Smooth muscle cell (in vitro differentiated cells): ENCODE measurements around the gene CMC1. TPM values are rescaled to one million over a fixed set of nuclear protein-coding genes. Genes with fewer than 3 reads are reported as not detected.

Source experiments
- DNase-seq: peaks from one replicate; lab custom pipeline; 2025; ENCODE audit not compliant: unreplicated experiment; lab: John Stamatoyannopoulos, UW
- H2AFZ ChIP-seq: fragments of 200-600 bp; sonication (generic); 2 replicates; pipeline ENCODE4 v1.6.0; 2016; ENCODE audit warnings: antibody characterized with exemption, low read depth, mild to moderate bottlenecking
- H3F3A ChIP-seq: fragments of 200-600 bp; sonication (generic); 2 replicates; pipeline ENCODE4 v1.6.0; 2017; ENCODE audit warnings: antibody characterized with exemption, low read depth
- H3K27ac ChIP-seq: fragments of 200-600 bp; sonication (generic); 2 replicates; pipeline ENCODE4 v1.5.1; 2016; ENCODE audit warnings: low read depth, mild to moderate bottlenecking
- H3K27me3 ChIP-seq: fragments of 200-600 bp; sonication (generic); 2 replicates; pipeline ENCODE4 v1.6.1; 2016; ENCODE audit warnings: low read depth, mild to moderate bottlenecking
- H3K36me3 ChIP-seq: fragments of 200-600 bp; sonication (generic); 2 replicates; pipeline ENCODE4 v1.5.1; 2016; ENCODE audit warnings: low read depth
- H3K4me1 ChIP-seq: fragments of 200-600 bp; sonication (generic); 2 replicates; pipeline ENCODE4 v1.5.1; 2016; ENCODE audit warnings: low read depth
- H3K4me2 ChIP-seq: fragments of 200-600 bp; sonication (generic); 2 replicates; pipeline ENCODE4 v1.6.0; 2016; ENCODE audit warnings: mild to moderate bottlenecking
- H3K4me3 ChIP-seq: fragments of 200-600 bp; sonication (generic); 2 replicates; pipeline ENCODE4 v1.5.1; 2016; ENCODE audit warnings: mild to moderate bottlenecking
- H3K79me2 ChIP-seq: fragments of 200-600 bp; sonication (generic); 2 replicates; pipeline ENCODE4 v1.6.0; 2016; ENCODE audit warnings: low read depth, mild to moderate bottlenecking
- H3K9ac ChIP-seq: fragments of 200-600 bp; sonication (generic); 2 replicates; pipeline ENCODE4 v1.6.0; 2016; ENCODE audit warnings: low read depth
- H3K9me3 ChIP-seq: fragments of 200-600 bp; sonication (generic); replicated peaks from 2 replicates; pipeline ENCODE4 v1.5.1; 2016; ENCODE audit warnings: low read depth
- H4K20me1 ChIP-seq: fragments of 200-600 bp; sonication (generic); 2 replicates; pipeline ENCODE4 v1.6.0; 2016; ENCODE audit warnings: low read depth
- WGBS: methylation state at CpG from one replicate; pipeline ENCODE4 v1.1.7; 2016; ENCODE audit warnings: low lambda C conversion rate; 5-methylcytosine and 5-hydroxymethylcytosine counted together
- polyA plus RNA-seq: library from polyadenylated mRNA; unstranded; fragments of >200 nt; fragmentation: Nextera tagmentation; extraction: Ambion mirVana; gene quantifications from 2 replicates; pipeline ENCODE4 v1.2.1, GENCODE V29; 2016
- total RNA-seq: library from RNA; depleted of rRNA; stranded (reverse); fragments of >200 nt; gene quantifications from 2 replicates; pipeline ENCODE4 v1.2.3, GENCODE V29; 2014
- TF ChIP-seq, protein P1 (sequence below): fragments of 200-600 bp; sonication (generic); IDR thresholded peaks from 2 replicates; pipeline ENCODE4 v1.5.1; 2017; ENCODE audit warnings: borderline replicate concordance, mild to moderate bottlenecking, antibody characterized with exemption; ENCODE audit not compliant: insufficient read depth, poor library complexity, severe bottlenecking

Gene CMC1
- total and polyA plus RNA-seq, 2 experiments from 2014 or later: 23.0 to 41.4 TPM

GRCh38 chr3:28335246-28335645 lies 93.8 kb downstream of the CMC1 start:
- H3K79me2 ChIP-seq: peaks cover under 1% of the 10 kb centered on the region
- no peaks in the 10 kb centered on the region for H3K4me1 ChIP-seq
- DNase-seq: no peak
- no peaks in the 10 kb centered on the region for H3F3A ChIP-seq
- H2AFZ ChIP-seq: no peak overlapping the region
- H3K9me3 ChIP-seq: no peaks in the 10 kb centered on the region
- H3K4me3 ChIP-seq: no peak overlapping the region
- TF ChIP-seq, protein P1, sequence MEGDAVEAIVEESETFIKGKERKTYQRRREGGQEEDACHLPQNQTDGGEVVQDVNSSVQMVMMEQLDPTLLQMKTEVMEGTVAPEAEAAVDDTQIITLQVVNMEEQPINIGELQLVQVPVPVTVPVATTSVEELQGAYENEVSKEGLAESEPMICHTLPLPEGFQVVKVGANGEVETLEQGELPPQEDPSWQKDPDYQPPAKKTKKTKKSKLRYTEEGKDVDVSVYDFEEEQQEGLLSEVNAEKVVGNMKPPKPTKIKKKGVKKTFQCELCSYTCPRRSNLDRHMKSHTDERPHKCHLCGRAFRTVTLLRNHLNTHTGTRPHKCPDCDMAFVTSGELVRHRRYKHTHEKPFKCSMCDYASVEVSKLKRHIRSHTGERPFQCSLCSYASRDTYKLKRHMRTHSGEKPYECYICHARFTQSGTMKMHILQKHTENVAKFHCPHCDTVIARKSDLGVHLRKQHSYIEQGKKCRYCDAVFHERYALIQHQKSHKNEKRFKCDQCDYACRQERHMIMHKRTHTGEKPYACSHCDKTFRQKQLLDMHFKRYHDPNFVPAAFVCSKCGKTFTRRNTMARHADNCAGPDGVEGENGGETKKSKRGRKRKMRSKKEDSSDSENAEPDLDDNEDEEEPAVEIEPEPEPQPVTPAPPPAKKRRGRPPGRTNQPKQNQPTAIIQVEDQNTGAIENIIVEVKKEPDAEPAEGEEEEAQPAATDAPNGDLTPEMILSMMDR: no peak
- no peak overlapping the region for H3K27ac ChIP-seq
- no peaks in the 10 kb centered on the region for H3K27me3 ChIP-seq
- no peak overlapping the region for H3K9ac ChIP-seq
- H4K20me1 ChIP-seq: peaks cover 2% of the 10 kb centered on the region
- H3K4me2 ChIP-seq: no peak overlapping the region
- peaks cover 9% of the 10 kb centered on the region for H3K36me3 ChIP-seq
- 68% methylated on average over 2 of the region's 2 CpGs for WGBS

DNA sequence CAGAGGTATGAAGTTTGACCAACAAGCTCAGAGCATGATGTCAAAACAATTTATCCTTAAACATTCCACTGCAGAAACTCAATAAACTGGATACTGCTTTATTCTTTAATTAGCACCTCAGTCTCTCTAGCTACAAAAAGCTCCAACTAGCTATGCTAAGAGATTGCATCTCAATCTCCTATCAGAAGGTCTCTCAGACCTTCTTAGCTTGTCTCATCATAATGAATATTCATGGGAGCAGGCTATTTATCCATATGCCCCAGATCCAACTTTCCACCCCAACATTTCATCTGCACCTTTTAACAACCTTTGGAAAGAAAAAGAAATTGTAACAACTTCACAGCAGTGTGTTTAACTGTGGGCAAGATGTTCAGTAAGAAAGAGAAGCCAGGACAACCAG lies 95.8 kb downstream of the CMC1 start:
- H3K27me3 ChIP-seq: no peaks in the 10 kb centered on the region
- H2AFZ ChIP-seq: no peak overlapping the region
- H3K79me2 ChIP-seq: peaks cover 20% of the 10 kb centered on the region
- H3K27ac ChIP-seq: no peak overlapping the region
- H3K4me3 ChIP-seq: no peak overlapping the region
- H3K9me3 ChIP-seq: no peaks in the 10 kb centered on the region
- H3K36me3 ChIP-seq: peaks cover 9% of the 10 kb centered on the region
- no peak overlapping the region for H3K4me2 ChIP-seq
- H3F3A ChIP-seq: no peaks in the 10 kb centered on the region
- TF ChIP-seq, protein P1: no peak
- no peak for DNase-seq
- no peak overlapping the region for H3K9ac ChIP-seq
- H4K20me1 ChIP-seq: peaks cover 8% of the 10 kb centered on the region
- H3K4me1 ChIP-seq: peaks cover 6% of the 10 kb centered on the region

GRCh38 chr3:28343144-28343543 lies 101.7 kb downstream of the CMC1 start:
- peak overlapping the region; percentile 38 for H3K9ac ChIP-seq
- DNase-seq: no peak
- TF ChIP-seq, protein P1: no peak
- no peak overlapping the region for H2AFZ ChIP-seq
- H3F3A ChIP-seq: no peaks in the 10 kb centered on the region
- no peak overlapping the region for H3K4me3 ChIP-seq
- H3K27ac ChIP-seq: peak overlapping the region; percentile 51
- H3K9me3 ChIP-seq: no peaks in the 10 kb centered on the region
- peaks cover 63% of the 10 kb centered on the region for H3K79me2 ChIP-seq
- H3K27me3 ChIP-seq: no peaks in the 10 kb centered on the region
- peaks cover 18% of the 10 kb centered on the region for H3K4me1 ChIP-seq
- H4K20me1 ChIP-seq: peaks cover 29% of the 10 kb centered on the region
- peak overlapping the region; percentile 63 for H3K4me2 ChIP-seq
- peaks cover 9% of the 10 kb centered on the region for H3K36me3 ChIP-seq

- H3K27me3 ChIP-seq: no peaks in the 10 kb centered on the region
- no peaks in the 10 kb centered on the region for H3K9me3 ChIP-seq
- peak overlapping the region; percentile 86 for H3K4me2 ChIP-seq
- peaks cover 27% of the 10 kb centered on the region for H4K20me1 ChIP-seq
- WGBS: 100% methylated on average over 1 of the region's 1 CpG
- H3K27ac ChIP-seq: no peak overlapping the region
- H3K9ac ChIP-seq: no peak overlapping the region
- peaks cover 18% of the 10 kb centered on the region for H3K4me1 ChIP-seq
- peaks cover 71% of the 10 kb centered on the region for H3K79me2 ChIP-seq
- H3F3A ChIP-seq: no peaks in the 10 kb centered on the region
- no peak for DNase-seq
- H2AFZ ChIP-seq: no peak overlapping the region
- H3K36me3 ChIP-seq: no peaks in the 10 kb centered on the region
- TF ChIP-seq, protein P1: no peak
- no peak overlapping the region for H3K4me3 ChIP-seq
Observed at GRCh38 chr3:28345690-28346089, 104.3 kb downstream of the CMC1 start.
